Activated T-cell treated with anti-CD3 and anti-CD28 coated beads, Interleukin-2, amount 50 U/mL, for 4 hours (primary cell): ENCODE results near the gene WNK3. TPM values are rescaled to one million over a fixed set of nuclear protein-coding genes. Genes with fewer than 3 reads are reported as not detected.
"Not testable (repeated sequence)": the region's sequence is repeated elsewhere in the genome, so short reads cannot be mapped to it uniquely, and the experiment has no call there.

ENCODE experiments used
- ATAC-seq, 2 donors: fragments of 200-7000 bp; cut with Tn5 transposase; one replicate each; pipeline ENCODE4 v1.10.0; 2021
- DNase-seq: peaks from one replicate; pipeline ENCODE4 v3.0.0-alpha.2; 2020
- H3K27me3 Mint-ChIP-seq: one replicate; pipeline ENCODE4 v1.8.0; 2021; ENCODE audit warnings: low read depth, mixed read lengths
- H3K36me3 Mint-ChIP-seq: one replicate; pipeline ENCODE4 v1.8.0; 2022; ENCODE audit warnings: mixed read lengths; ENCODE audit not compliant: insufficient read depth
- H3K4me1 Mint-ChIP-seq: one replicate; pipeline ENCODE4 v1.8.0; 2021; ENCODE audit warnings: low read depth, mixed read lengths
- H3K4me3 Mint-ChIP-seq: one replicate; pipeline ENCODE4 v1.8.0; 2021; ENCODE audit warnings: mild to moderate bottlenecking, moderate library complexity, mixed read lengths
- H3K9me3 Mint-ChIP-seq: one replicate; pipeline ENCODE4 v1.8.0; 2021; ENCODE audit warnings: mixed read lengths
- total RNA-seq, 3 donors: library from RNA; stranded (reverse); gene quantifications; one replicate each; pipeline ENCODE4 v1.2.1, GENCODE V29; 2021

Gene WNK3
- under 1 TPM; 0.24 to 0.71 (median 0.35) TPM for total RNA-seq

GRCh38 chrX:54357414-54358377, at the start of gene WNK3:
Gene WNK3, minus strand, starts transcription at chrX:54358046.
- H3K4me3 Mint-ChIP-seq, result peak within 1 kb of the TSS; percentile 82
- peak; percentile 30 for DNase-seq
- peaks cover 19% of the 10 kb centered on the region for H3K4me1 Mint-ChIP-seq
- peaks cover 39% of the 10 kb centered on the region for H3K27me3 Mint-ChIP-seq
- H3K36me3 Mint-ChIP-seq, result no peaks in the 10 kb centered on the region
- no peaks in the 10 kb centered on the region for H3K9me3 Mint-ChIP-seq
- peak; percentile 73 to 80 for ATAC-seq

DNA sequence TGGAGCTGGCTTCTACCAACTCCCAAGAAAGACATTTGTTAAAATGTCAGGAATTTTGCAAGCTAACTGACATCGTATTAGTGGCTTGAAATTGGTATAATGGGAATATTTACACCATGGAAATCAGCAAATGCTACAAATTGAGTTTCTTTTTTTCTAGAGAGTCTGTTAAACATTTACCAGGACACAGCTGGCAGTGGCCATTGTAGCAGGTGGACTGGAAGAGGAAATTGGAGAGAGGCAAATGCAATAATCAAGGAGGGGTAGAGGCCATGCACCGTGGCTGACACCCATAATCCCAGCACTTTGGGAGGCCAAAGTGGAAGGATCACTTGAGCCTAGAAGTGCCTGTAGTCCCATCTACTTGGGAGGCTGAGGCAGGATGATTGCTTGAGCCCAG, 49.4 kb upstream of the WNK3 start:
- no peak for DNase-seq
- no peaks in the 10 kb centered on the region for H3K36me3 Mint-ChIP-seq
- no peak for ATAC-seq
- no peak overlapping the region for H3K4me3 Mint-ChIP-seq
- no peaks in the 10 kb centered on the region for H3K9me3 Mint-ChIP-seq
- H3K4me1 Mint-ChIP-seq, result peaks cover 12% of the 10 kb centered on the region
- peaks cover 4% of the 10 kb centered on the region for H3K27me3 Mint-ChIP-seq

DNA sequence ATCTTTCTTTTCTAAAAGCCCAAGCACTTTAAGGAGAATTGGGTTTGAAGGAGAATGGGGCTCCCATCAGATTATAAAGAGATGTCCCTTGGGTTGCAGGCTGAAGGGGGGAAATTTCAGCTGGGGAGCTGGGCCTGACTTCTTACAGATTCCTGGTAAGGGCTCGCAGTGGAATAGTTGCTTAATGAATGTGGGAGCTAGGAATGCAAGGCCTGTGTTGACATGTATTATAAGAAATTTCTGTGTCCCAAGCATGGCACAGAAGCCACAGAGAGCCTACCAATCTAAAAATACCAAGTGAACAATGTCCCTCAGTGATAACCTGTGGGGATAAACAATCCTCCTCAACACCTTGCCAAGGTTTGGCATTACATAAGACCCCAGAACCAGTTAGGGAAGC, 39.3 kb upstream of the WNK3 start:
- no peak overlapping the region for H3K4me3 Mint-ChIP-seq
- H3K36me3 Mint-ChIP-seq, result no peaks in the 10 kb centered on the region
- no peaks in the 10 kb centered on the region for H3K4me1 Mint-ChIP-seq
- no peak for ATAC-seq
- no peaks in the 10 kb centered on the region for H3K9me3 Mint-ChIP-seq
- H3K27me3 Mint-ChIP-seq, result peaks cover under 1% of the 10 kb centered on the region
- DNase-seq, result no peak

- no peak overlapping the region for H3K4me3 Mint-ChIP-seq
- no peak for DNase-seq
- no peaks in the 10 kb centered on the region for H3K36me3 Mint-ChIP-seq
- ATAC-seq, result no peak
- H3K4me1 Mint-ChIP-seq, result no peaks in the 10 kb centered on the region
- H3K9me3 Mint-ChIP-seq, result no peaks in the 10 kb centered on the region
- H3K27me3 Mint-ChIP-seq, result no peaks in the 10 kb centered on the region
Observed at GRCh38 chrX:54386314-54386713, 28.5 kb upstream of the WNK3 start.

- not testable (repeated sequence) for H3K27me3 Mint-ChIP-seq, DNase-seq, H3K36me3 Mint-ChIP-seq, H3K4me1 Mint-ChIP-seq, H3K9me3 Mint-ChIP-seq, H3K4me3 Mint-ChIP-seq, ATAC-seq
Observed at GRCh38 chrX:54384661-54385060, 26.8 kb upstream of the WNK3 start.

DNA sequence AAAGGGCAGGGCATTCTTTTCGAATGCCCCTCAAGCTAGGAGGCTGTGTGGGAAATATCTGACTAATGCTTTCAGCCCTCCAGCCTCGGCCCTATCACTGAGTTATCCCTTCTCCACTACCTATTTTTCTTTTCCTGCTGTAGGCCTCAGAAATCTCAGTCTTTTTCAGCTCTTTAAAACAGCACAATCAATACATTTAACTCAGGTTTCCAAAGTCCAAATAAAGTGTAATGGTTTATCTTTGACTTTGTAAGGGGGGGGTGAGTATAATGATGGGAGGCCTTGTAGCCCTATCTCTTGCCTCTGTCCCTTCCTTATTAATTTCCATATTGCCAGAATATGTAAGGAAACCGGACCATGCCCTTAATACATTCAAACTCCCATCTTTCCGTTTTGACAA, 1.6 kb upstream of the WNK3 start:
- Mint-ChIP-seq H3K9me3 (no peaks in the 10 kb centered on the region), H3K27me3 (peaks cover 37% of the 10 kb centered on the region), H3K4me3 (no peak overlapping the region), H3K4me1 (peaks cover 19% of the 10 kb centered on the region), H3K36me3 (no peaks in the 10 kb centered on the region)
- DNase-seq, result no peak
- no peak for ATAC-seq

GRCh38 chrX:54358424-54359211, 772 bp upstream of the WNK3 start:
- Mint-ChIP-seq H3K36me3 (no peaks in the 10 kb centered on the region), H3K27me3 (peaks cover 37% of the 10 kb centered on the region), H3K4me1 (peaks cover 19% of the 10 kb centered on the region), H3K9me3 (no peaks in the 10 kb centered on the region), H3K4me3 (peak overlapping the region; percentile 82)
- ATAC-seq, result peak; percentile 38 to 46
- DNase-seq, result peak; percentile 33

DNA sequence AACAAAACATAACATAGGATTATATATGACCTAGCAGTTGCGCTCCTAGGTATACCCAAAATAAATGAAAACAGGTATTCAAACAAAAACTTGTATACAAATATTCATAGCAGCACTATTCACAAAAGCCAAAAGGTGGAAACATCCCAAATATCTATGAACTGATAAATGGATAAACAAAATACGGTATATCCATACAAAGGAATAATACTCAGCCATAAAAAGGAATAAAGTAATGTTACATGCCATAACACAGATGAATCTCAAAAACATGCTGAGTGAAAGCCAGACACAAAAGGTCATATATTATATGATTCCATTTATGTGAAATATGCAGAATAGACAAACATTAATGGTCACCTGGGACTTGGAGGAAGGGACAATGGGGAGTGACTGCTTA, 5.2 kb downstream of the WNK3 start:
- DNase-seq, result no peak
- Mint-ChIP-seq H3K27me3 (peaks cover 15% of the 10 kb centered on the region), H3K36me3 (no peaks in the 10 kb centered on the region), H3K4me1 (peaks cover 11% of the 10 kb centered on the region), H3K9me3 (no peaks in the 10 kb centered on the region), H3K4me3 (no peak overlapping the region)
- no peak for ATAC-seq

- not testable (repeated sequence) for H3K36me3 Mint-ChIP-seq, H3K27me3 Mint-ChIP-seq, H3K4me1 Mint-ChIP-seq, H3K9me3 Mint-ChIP-seq, H3K4me3 Mint-ChIP-seq, ATAC-seq, DNase-seq
Observed at GRCh38 chrX:54337383-54337782, 20.5 kb downstream of the WNK3 start.

- Mint-ChIP-seq H3K36me3 (no peaks in the 10 kb centered on the region), H3K27me3 (no peaks in the 10 kb centered on the region), H3K9me3 (no peaks in the 10 kb centered on the region), H3K4me3 (no peak overlapping the region), H3K4me1 (no peaks in the 10 kb centered on the region)
- ATAC-seq (no peak), DNase-seq (no peak)
Observed at GRCh38 chrX:54325077-54325476, 32.8 kb downstream of the WNK3 start.

- Mint-ChIP-seq H3K9me3 (no peaks in the 10 kb centered on the region), H3K4me1 (no peaks in the 10 kb centered on the region), H3K36me3 (no peaks in the 10 kb centered on the region), H3K27me3 (peaks cover 2% of the 10 kb centered on the region), H3K4me3 (no peak overlapping the region)
- ATAC-seq, result no peak
- no peak for DNase-seq
Observed at GRCh38 chrX:54320067-54320466, 37.8 kb downstream of the WNK3 start.

GRCh38 chrX:54306379-54306778, 51.5 kb downstream of the WNK3 start:
- H3K36me3 Mint-ChIP-seq, result no peaks in the 10 kb centered on the region
- no peaks in the 10 kb centered on the region for H3K4me1 Mint-ChIP-seq
- ATAC-seq, result no peak
- no peak overlapping the region for H3K4me3 Mint-ChIP-seq
- H3K9me3 Mint-ChIP-seq, result peaks cover 3% of the 10 kb centered on the region
- H3K27me3 Mint-ChIP-seq, result no peaks in the 10 kb centered on the region
- no peak for DNase-seq

DNA sequence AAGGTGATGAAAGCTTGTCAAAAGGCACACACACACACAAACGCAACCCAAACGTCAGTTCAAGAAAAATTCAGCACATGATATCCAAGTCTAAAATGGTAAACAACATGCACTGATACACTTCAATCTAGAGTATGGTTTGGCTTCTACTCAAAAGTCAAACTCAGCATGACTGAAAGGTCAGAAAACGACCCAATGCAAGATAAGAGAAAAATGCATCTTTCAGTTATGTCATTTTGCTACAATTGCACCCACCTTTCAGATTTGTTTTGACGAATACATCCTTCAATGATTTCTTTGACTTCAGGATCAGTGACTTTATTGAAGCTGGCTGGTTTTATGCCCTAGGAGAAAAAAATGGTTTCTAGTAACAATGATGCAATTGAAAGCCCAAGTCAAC, 56.3 kb downstream of the WNK3 start:
- ATAC-seq, result no peak
- Mint-ChIP-seq H3K4me1 (no peaks in the 10 kb centered on the region), H3K4me3 (no peak overlapping the region), H3K36me3 (no peaks in the 10 kb centered on the region), H3K27me3 (no peaks in the 10 kb centered on the region), H3K9me3 (peaks cover 3% of the 10 kb centered on the region)
- no peak for DNase-seq

GRCh38 chrX:54294306-54294705, 63.5 kb downstream of the WNK3 start:
- DNase-seq (no peak), ATAC-seq (no peak)
- Mint-ChIP-seq H3K27me3 (no peaks in the 10 kb centered on the region), H3K4me1 (no peaks in the 10 kb centered on the region), H3K9me3 (no peaks in the 10 kb centered on the region), H3K4me3 (no peak overlapping the region), H3K36me3 (no peaks in the 10 kb centered on the region)

DNA sequence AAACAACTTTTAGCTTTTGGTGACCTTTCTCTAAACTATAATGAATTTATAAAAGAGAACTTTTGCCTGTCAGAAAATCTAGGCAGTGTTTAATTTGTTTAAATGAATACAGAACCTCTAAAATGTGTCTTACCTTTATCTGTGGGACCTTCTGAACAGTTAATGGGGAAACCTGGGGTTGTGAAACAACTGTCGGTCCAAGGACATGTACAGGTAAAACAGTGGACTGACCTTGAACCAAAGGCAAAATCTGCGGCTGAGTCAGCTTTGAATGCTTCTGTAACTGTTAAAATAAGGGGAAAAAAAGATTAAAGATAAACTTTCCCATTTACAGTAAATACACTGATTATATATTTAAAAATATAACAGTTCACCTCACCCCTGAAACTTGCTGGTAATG, 65.1 kb downstream of the WNK3 start:
- Mint-ChIP-seq H3K4me1 (no peaks in the 10 kb centered on the region), H3K36me3 (no peaks in the 10 kb centered on the region), H3K27me3 (peaks cover 2% of the 10 kb centered on the region), H3K4me3 (no peak overlapping the region), H3K9me3 (no peaks in the 10 kb centered on the region)
- no peak for DNase-seq
- ATAC-seq, result no peak
